ENCODE measurements around the gene SETBP1.

SETBP1 gene

GRCh38 chr18:45019469-45019868 is 338.8 kb downstream of the SETBP1 start:
- H3K4me3 ChIP-seq (ENCODE audit: extremely low read depth, insufficient read depth, low read length, poor library complexity, severe bottlenecking): no peak overlapping the region
- no peaks in the 10 kb centered on the region for H3K36me3 ChIP-seq (ENCODE audit: control insufficient read depth, insufficient read depth, low read length)
- H3K9me3 ChIP-seq (ENCODE audit: control insufficient read depth, low read length): no peaks in the 10 kb centered on the region
- H3K27ac ChIP-seq (ENCODE audit: low read depth, low read length, severe bottlenecking): no peak overlapping the region
- peaks cover 17% of the 10 kb centered on the region for H3K4me1 ChIP-seq (ENCODE audit: control insufficient read depth, insufficient read depth, low read length, poor library complexity, severe bottlenecking)
- no CpG with 5 or more reads among the region's 1 CpG for WGBS, 2 experiments (ENCODE audit: insufficient coverage in 2 of 2)

- Histone ChIP-seq H3K4me1 (ENCODE audit: control insufficient read depth, insufficient read depth, low read length, poor library complexity, severe bottlenecking) (no peaks in the 10 kb centered on the region), H3K36me3 (ENCODE audit: control insufficient read depth, insufficient read depth, low read length) (no peaks in the 10 kb centered on the region), H3K9me3 (ENCODE audit: control insufficient read depth, low read length) (no peaks in the 10 kb centered on the region), H3K4me3 (ENCODE audit: extremely low read depth, insufficient read depth, low read length, poor library complexity, severe bottlenecking) (no peak overlapping the region), H3K27ac (ENCODE audit: low read depth, low read length, severe bottlenecking) (no peak overlapping the region)
- WGBS, 2 experiments (ENCODE audit: insufficient coverage in 2 of 2): 100% methylated on average over 3 of the region's 5 CpGs
Observed at GRCh38 chr18:45023519-45023918, 342.8 kb downstream of the SETBP1 start.

GRCh38 chr18:45024357-45025088 is 343.8 kb downstream of the SETBP1 start:
- Histone ChIP-seq H3K4me3 (ENCODE audit: extremely low read depth, insufficient read depth, low read length, poor library complexity, severe bottlenecking) (no peak overlapping the region), H3K27ac (ENCODE audit: low read depth, low read length, severe bottlenecking) (no peak overlapping the region), H3K36me3 (ENCODE audit: control insufficient read depth, insufficient read depth, low read length) (no peaks in the 10 kb centered on the region), H3K9me3 (ENCODE audit: control insufficient read depth, low read length) (no peaks in the 10 kb centered on the region), H3K4me1 (ENCODE audit: control insufficient read depth, insufficient read depth, low read length, poor library complexity, severe bottlenecking) (no peaks in the 10 kb centered on the region)
- 85 to 86% methylated on average over 3 of the region's 4 CpGs for WGBS, 2 experiments (ENCODE audit: insufficient coverage in 2 of 2)

- H3K36me3 ChIP-seq (ENCODE audit: control insufficient read depth, insufficient read depth, low read length): no peaks in the 10 kb centered on the region
- no peaks in the 10 kb centered on the region for H3K4me1 ChIP-seq (ENCODE audit: control insufficient read depth, insufficient read depth, low read length, poor library complexity, severe bottlenecking)
- 86 to 100% methylated on average over 1 to 2 of the region's 4 CpGs for WGBS, 2 experiments (ENCODE audit: insufficient coverage in 2 of 2)
- no peaks in the 10 kb centered on the region for H3K9me3 ChIP-seq (ENCODE audit: control insufficient read depth, low read length)
- no peak overlapping the region for H3K4me3 ChIP-seq (ENCODE audit: extremely low read depth, insufficient read depth, low read length, poor library complexity, severe bottlenecking)
- no peak overlapping the region for H3K27ac ChIP-seq (ENCODE audit: low read depth, low read length, severe bottlenecking)
Observed at GRCh38 chr18:45025089-45025450, 344.4 kb downstream of the SETBP1 start.

- no peaks in the 10 kb centered on the region for H3K9me3 ChIP-seq (ENCODE audit: control insufficient read depth, low read length)
- WGBS, 2 experiments (ENCODE audit: insufficient coverage in 2 of 2): 88 to 100% methylated on average over 3 of the region's 3 CpGs
- H3K4me1 ChIP-seq (ENCODE audit: control insufficient read depth, insufficient read depth, low read length, poor library complexity, severe bottlenecking): no peaks in the 10 kb centered on the region
- no peak overlapping the region for H3K4me3 ChIP-seq (ENCODE audit: extremely low read depth, insufficient read depth, low read length, poor library complexity, severe bottlenecking)
- H3K36me3 ChIP-seq (ENCODE audit: control insufficient read depth, insufficient read depth, low read length): no peaks in the 10 kb centered on the region
- H3K27ac ChIP-seq (ENCODE audit: low read depth, low read length, severe bottlenecking): no peak overlapping the region
Observed at GRCh38 chr18:45026162-45026561, 345.5 kb downstream of the SETBP1 start.

- Histone ChIP-seq H3K36me3 (ENCODE audit: control insufficient read depth, insufficient read depth, low read length) (no peaks in the 10 kb centered on the region), H3K4me1 (ENCODE audit: control insufficient read depth, insufficient read depth, low read length, poor library complexity, severe bottlenecking) (no peaks in the 10 kb centered on the region), H3K4me3 (ENCODE audit: extremely low read depth, insufficient read depth, low read length, poor library complexity, severe bottlenecking) (no peak overlapping the region), H3K9me3 (ENCODE audit: control insufficient read depth, low read length) (no peaks in the 10 kb centered on the region), H3K27ac (ENCODE audit: low read depth, low read length, severe bottlenecking) (no peak overlapping the region)
- WGBS, 2 experiments (ENCODE audit: insufficient coverage in 2 of 2): 90 to 96% methylated on average over 5 of the region's 8 CpGs
Observed at GRCh38 chr18:45034179-45034578, 353.5 kb downstream of the SETBP1 start.

- Histone ChIP-seq H3K9me3 (ENCODE audit: control insufficient read depth, low read length) (no peaks in the 10 kb centered on the region), H3K4me1 (ENCODE audit: control insufficient read depth, insufficient read depth, low read length, poor library complexity, severe bottlenecking) (no peaks in the 10 kb centered on the region), H3K27ac (ENCODE audit: low read depth, low read length, severe bottlenecking) (no peak overlapping the region), H3K36me3 (ENCODE audit: control insufficient read depth, insufficient read depth, low read length) (no peaks in the 10 kb centered on the region), H3K4me3 (ENCODE audit: extremely low read depth, insufficient read depth, low read length, poor library complexity, severe bottlenecking) (no peak overlapping the region)
- 91 to 97% methylated on average over 2 of the region's 2 CpGs for WGBS, 2 experiments (ENCODE audit: insufficient coverage in 2 of 2)
Observed at GRCh38 chr18:45037618-45038017, 356.9 kb downstream of the SETBP1 start.

GRCh38 chr18:45039376-45039775 is 358.7 kb downstream of the SETBP1 start:
- Histone ChIP-seq H3K4me3 (ENCODE audit: extremely low read depth, insufficient read depth, low read length, poor library complexity, severe bottlenecking) (no peak overlapping the region), H3K9me3 (ENCODE audit: control insufficient read depth, low read length) (no peaks in the 10 kb centered on the region), H3K36me3 (ENCODE audit: control insufficient read depth, insufficient read depth, low read length) (no peaks in the 10 kb centered on the region), H3K27ac (ENCODE audit: low read depth, low read length, severe bottlenecking) (no peak overlapping the region), H3K4me1 (ENCODE audit: control insufficient read depth, insufficient read depth, low read length, poor library complexity, severe bottlenecking) (no peaks in the 10 kb centered on the region)
- WGBS, 2 experiments (ENCODE audit: insufficient coverage in 2 of 2): 94 to 95% methylated on average over 2 to 3 of the region's 5 CpGs

- WGBS, 2 experiments (ENCODE audit: insufficient coverage in 2 of 2): 86% methylated on average over 1 of the region's 1 CpG; no CpG with 5 or more reads in 1 of the 2 experiments
- Histone ChIP-seq H3K4me3 (ENCODE audit: extremely low read depth, insufficient read depth, low read length, poor library complexity, severe bottlenecking) (no peak overlapping the region), H3K27ac (ENCODE audit: low read depth, low read length, severe bottlenecking) (no peak overlapping the region), H3K9me3 (ENCODE audit: control insufficient read depth, low read length) (no peaks in the 10 kb centered on the region), H3K36me3 (ENCODE audit: control insufficient read depth, insufficient read depth, low read length) (no peaks in the 10 kb centered on the region), H3K4me1 (ENCODE audit: control insufficient read depth, insufficient read depth, low read length, poor library complexity, severe bottlenecking) (no peaks in the 10 kb centered on the region)
Observed at GRCh38 chr18:45040879-45041278, 360.2 kb downstream of the SETBP1 start.

- no peak overlapping the region for H3K27ac ChIP-seq (ENCODE audit: low read depth, low read length, severe bottlenecking)
- H3K4me1 ChIP-seq (ENCODE audit: control insufficient read depth, insufficient read depth, low read length, poor library complexity, severe bottlenecking): no peaks in the 10 kb centered on the region
- 86 to 96% methylated on average over 6 of the region's 7 CpGs for WGBS, 2 experiments (ENCODE audit: insufficient coverage in 2 of 2)
- H3K9me3 ChIP-seq (ENCODE audit: control insufficient read depth, low read length): no peaks in the 10 kb centered on the region
- no peak overlapping the region for H3K4me3 ChIP-seq (ENCODE audit: extremely low read depth, insufficient read depth, low read length, poor library complexity, severe bottlenecking)
- H3K36me3 ChIP-seq (ENCODE audit: control insufficient read depth, insufficient read depth, low read length): no peaks in the 10 kb centered on the region
Observed at GRCh38 chr18:45044787-45045186, 364.1 kb downstream of the SETBP1 start.

GRCh38 chr18:45046228-45046627 is 365.5 kb downstream of the SETBP1 start:
- 70 to 100% methylated on average over 1 of the region's 3 CpGs for WGBS, 2 experiments (ENCODE audit: insufficient coverage in 2 of 2)
- H3K27ac ChIP-seq (ENCODE audit: low read depth, low read length, severe bottlenecking): no peak overlapping the region
- H3K36me3 ChIP-seq (ENCODE audit: control insufficient read depth, insufficient read depth, low read length): no peaks in the 10 kb centered on the region
- no peak overlapping the region for H3K4me3 ChIP-seq (ENCODE audit: extremely low read depth, insufficient read depth, low read length, poor library complexity, severe bottlenecking)
- H3K4me1 ChIP-seq (ENCODE audit: control insufficient read depth, insufficient read depth, low read length, poor library complexity, severe bottlenecking): peaks cover 9% of the 10 kb centered on the region
- H3K9me3 ChIP-seq (ENCODE audit: control insufficient read depth, low read length): no peaks in the 10 kb centered on the region

Measured in mesodermal cell (in vitro differentiated cells).